ENCODE data around the gene CIROP. TPM values are rescaled to one million over a fixed set of nuclear protein-coding genes. Genes with fewer than 3 reads are reported as not detected.
A peak's percentile ranks its signal among the peaks of the same experiment; 100 is the strongest.

CIROP gene
- total RNA-seq, 2 donors from 2014 or later = not detected

GRCh38 chr14:23137813-23138535 lies 33.2 kb upstream of the CIROP start:
- Mint-ChIP-seq H3K9me3 (no peaks in the 10 kb centered on the region), H3K36me3 (no peaks in the 10 kb centered on the region), H3K27ac (no peak overlapping the region)
- no peak for ATAC-seq
- no peak for DNase-seq (ENCODE audit: low spot score in 2 of 2)

GRCh38 chr14:23137192-23137812 lies 32.5 kb upstream of the CIROP start:
- no peaks in the 10 kb centered on the region for H3K9me3 Mint-ChIP-seq
- H3K27ac Mint-ChIP-seq = no peak overlapping the region
- ATAC-seq (no peak), DNase-seq (ENCODE audit: low spot score in 2 of 2) (no peak)
- no peaks in the 10 kb centered on the region for H3K36me3 Mint-ChIP-seq

- H3K27ac Mint-ChIP-seq = no peak overlapping the region
- H3K9me3 Mint-ChIP-seq = no peaks in the 10 kb centered on the region
- no peak for DNase-seq (ENCODE audit: low spot score in 2 of 2)
- no peak for ATAC-seq
- no peaks in the 10 kb centered on the region for H3K36me3 Mint-ChIP-seq
Observed at GRCh38 chr14:23136566-23137133, 31.9 kb upstream of the CIROP start.

GRCh38 chr14:23132970-23133369 lies 28.2 kb upstream of the CIROP start:
- no peak for DNase-seq (ENCODE audit: low spot score in 2 of 2)
- no peak for ATAC-seq
- Mint-ChIP-seq H3K36me3 (no peaks in the 10 kb centered on the region), H3K9me3 (no peaks in the 10 kb centered on the region), H3K27ac (no peak overlapping the region)

GRCh38 chr14:23131482-23131881 lies 26.7 kb upstream of the CIROP start:
- no peaks in the 10 kb centered on the region for H3K9me3 Mint-ChIP-seq
- H3K36me3 Mint-ChIP-seq = no peaks in the 10 kb centered on the region
- ATAC-seq (no peak), DNase-seq (ENCODE audit: low spot score in 2 of 2) (no peak)
- H3K27ac Mint-ChIP-seq = no peak overlapping the region

GRCh38 chr14:23130871-23131270 lies 26.1 kb upstream of the CIROP start:
- DNase-seq (ENCODE audit: low spot score in 2 of 2) (no peak), ATAC-seq (no peak)
- no peaks in the 10 kb centered on the region for H3K9me3 Mint-ChIP-seq
- no peak overlapping the region for H3K27ac Mint-ChIP-seq
- no peaks in the 10 kb centered on the region for H3K36me3 Mint-ChIP-seq

- no peak overlapping the region for H3K27ac Mint-ChIP-seq
- DNase-seq (ENCODE audit: low spot score in 2 of 2) (no peak), ATAC-seq (no peak)
- no peaks in the 10 kb centered on the region for H3K36me3 Mint-ChIP-seq
- no peaks in the 10 kb centered on the region for H3K9me3 Mint-ChIP-seq
Observed at GRCh38 chr14:23129759-23130316, 25.0 kb upstream of the CIROP start.

GRCh38 chr14:23128969-23129758 lies 24.4 kb upstream of the CIROP start:
- DNase-seq (ENCODE audit: low spot score in 2 of 2) (no peak), ATAC-seq (no peak)
- Mint-ChIP-seq H3K36me3 (no peaks in the 10 kb centered on the region), H3K9me3 (no peaks in the 10 kb centered on the region), H3K27ac (no peak overlapping the region)

- peak overlapping the region in 1 of 2 donors; percentile 90 for H3K27ac Mint-ChIP-seq
- H3K36me3 Mint-ChIP-seq = no peaks in the 10 kb centered on the region
Observed at GRCh38 chr14:23127861-23128260, 23.1 kb upstream of the CIROP start.

GRCh38 chr14:23126548-23127278 lies 21.9 kb upstream of the CIROP start:
- H3K9me3 Mint-ChIP-seq = no peaks in the 10 kb centered on the region
- peak overlapping the region in 1 of 2 donors; percentile 36 for H3K27ac Mint-ChIP-seq
- no peaks in the 10 kb centered on the region for H3K36me3 Mint-ChIP-seq
- ATAC-seq (no peak), DNase-seq (ENCODE audit: low spot score in 2 of 2) (no peak)

More at GRCh38 chr14:23127861-23128260, 23.1 kb upstream of the CIROP start:
- ATAC-seq (no peak), DNase-seq (ENCODE audit: low spot score in 2 of 2) (no peak)
- no peaks in the 10 kb centered on the region for H3K9me3 Mint-ChIP-seq

- DNase-seq (ENCODE audit: low spot score in 2 of 2) (no peak), ATAC-seq (no peak)
- Mint-ChIP-seq H3K9me3 (no peaks in the 10 kb centered on the region), H3K27ac (peak overlapping the region in 1 of 2 donors; percentile 36), H3K36me3 (no peaks in the 10 kb centered on the region)
Observed at GRCh38 chr14:23125933-23126524, 21.2 kb upstream of the CIROP start.

GRCh38 chr14:23125011-23125410 lies 20.2 kb upstream of the CIROP start:
- Mint-ChIP-seq H3K27ac (no peak overlapping the region), H3K9me3 (no peaks in the 10 kb centered on the region), H3K36me3 (no peaks in the 10 kb centered on the region)
- DNase-seq (ENCODE audit: low spot score in 2 of 2) (no peak), ATAC-seq (no peak)

- Mint-ChIP-seq H3K36me3 (no peaks in the 10 kb centered on the region), H3K9me3 (no peaks in the 10 kb centered on the region), H3K27ac (no peak overlapping the region)
- ATAC-seq (no peak), DNase-seq (ENCODE audit: low spot score in 2 of 2) (no peak)
Observed at GRCh38 chr14:23124337-23124954, 19.7 kb upstream of the CIROP start.

GRCh38 chr14:23123419-23123818 lies 18.6 kb upstream of the CIROP start:
- ATAC-seq = no peak
- Mint-ChIP-seq H3K36me3 (no peaks in the 10 kb centered on the region), H3K27ac (no peak overlapping the region), H3K9me3 (no peaks in the 10 kb centered on the region)
- no peak for DNase-seq (ENCODE audit: low spot score in 2 of 2)

GRCh38 chr14:23122086-23122485 lies 17.3 kb upstream of the CIROP start:
- no peak overlapping the region for H3K27ac Mint-ChIP-seq
- H3K9me3 Mint-ChIP-seq = no peaks in the 10 kb centered on the region
- H3K36me3 Mint-ChIP-seq = no peaks in the 10 kb centered on the region
- DNase-seq (ENCODE audit: low spot score in 2 of 2) (no peak), ATAC-seq (no peak)

Data from activated naive CD4-positive, alpha-beta T cell treated with anti-CD3 and anti-CD28 coated beads, Interleukin-2, amount 50 U/mL, for 72 hours (primary cell).